ENCODE measurements around the gene TRMT13.

TRMT13 gene, protein sequence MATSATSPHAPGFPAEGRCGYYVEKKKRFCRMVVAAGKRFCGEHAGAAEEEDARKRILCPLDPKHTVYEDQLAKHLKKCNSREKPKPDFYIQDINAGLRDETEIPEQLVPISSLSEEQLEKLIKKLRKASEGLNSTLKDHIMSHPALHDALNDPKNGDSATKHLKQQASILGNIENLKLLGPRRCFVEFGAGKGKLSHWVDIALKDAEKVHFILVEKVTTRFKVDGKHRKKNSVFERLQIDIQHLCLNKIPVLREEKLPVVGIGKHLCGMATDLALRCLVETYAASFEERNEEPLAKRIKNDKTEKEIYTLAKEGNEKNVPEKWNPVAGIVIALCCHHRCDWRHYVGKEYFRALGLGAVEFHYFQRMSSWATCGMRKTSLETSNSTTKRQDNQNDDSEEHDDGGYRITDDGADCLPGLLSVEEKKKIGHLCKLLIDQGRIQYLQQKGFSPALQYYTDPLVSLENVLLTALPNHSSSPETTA

DNA sequence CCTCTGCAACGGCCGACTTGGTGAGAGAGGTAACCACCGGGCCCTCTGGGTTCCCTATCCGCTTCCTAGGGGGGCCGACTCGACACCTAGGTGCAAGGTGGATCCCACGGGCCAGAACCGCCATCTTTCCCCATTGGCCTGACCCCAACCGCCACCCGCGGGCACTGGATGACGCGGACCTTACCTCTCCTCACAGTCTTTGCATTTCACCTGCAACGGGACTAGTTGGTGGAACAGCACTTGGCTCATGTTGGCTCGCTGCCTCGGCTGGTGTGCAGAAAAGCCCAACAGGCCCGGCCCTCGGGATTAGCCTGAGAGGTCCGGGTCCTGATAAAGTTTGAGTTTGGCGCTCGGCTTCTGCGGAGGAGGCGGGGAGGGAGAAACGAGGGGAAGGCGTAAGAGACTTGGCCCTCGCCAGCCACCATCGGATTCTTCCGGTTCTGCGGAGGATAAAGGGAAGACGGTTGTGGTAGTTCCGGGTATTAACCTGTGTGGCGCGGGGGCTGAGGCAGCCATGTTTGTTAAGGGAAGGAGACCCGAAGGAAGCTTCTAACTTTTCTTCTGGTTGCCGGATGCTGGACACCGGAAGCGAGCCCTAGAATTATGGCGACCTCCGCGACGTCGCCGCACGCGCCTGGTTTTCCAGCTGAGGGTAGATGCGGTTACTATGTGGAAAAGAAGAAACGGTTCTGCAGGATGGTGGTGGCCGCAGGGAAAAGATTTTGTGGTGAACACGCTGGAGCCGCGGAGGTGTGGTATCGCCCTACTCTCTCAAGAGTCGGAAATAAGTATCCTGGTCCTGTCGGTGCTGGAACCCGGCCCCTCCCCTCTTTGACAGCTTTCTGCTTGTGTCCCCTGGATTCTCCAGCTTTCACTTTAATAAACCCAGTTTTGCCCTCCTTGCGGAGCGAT, at the start of gene TRMT13, which contains the start of gene SASS6:
Gene TRMT13, plus strand, starts transcription at position 598 of the 912 bp plus-strand sequence. Its CDS starts 6 bp downstream, at position 604.
Gene SASS6, minus strand, starts transcription at position 365 of the 912 bp plus-strand sequence. Its CDS starts 116 bp downstream, at position 249.
- DNase-seq, result peak; percentile 93

DNA sequence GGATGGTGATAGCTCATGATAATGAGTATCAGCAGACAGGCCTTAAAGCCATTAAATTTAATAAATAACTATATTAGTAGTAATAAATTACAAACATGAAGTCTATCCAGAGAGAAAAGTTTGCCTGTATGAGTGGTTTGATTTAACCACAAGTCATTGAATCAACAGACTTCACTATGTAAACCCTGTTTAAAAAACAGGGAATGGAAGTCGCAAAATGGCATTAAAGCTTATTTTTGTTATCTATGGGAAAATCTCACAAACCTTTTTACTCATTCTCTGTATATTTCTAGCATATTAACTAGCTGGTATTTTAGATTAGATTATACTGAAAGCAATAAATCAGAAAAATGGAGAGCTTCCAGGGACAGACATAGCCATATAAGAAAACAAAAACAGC, 45.6 kb upstream of the TRMT13 start:
- DNase-seq, result no peak

DNA sequence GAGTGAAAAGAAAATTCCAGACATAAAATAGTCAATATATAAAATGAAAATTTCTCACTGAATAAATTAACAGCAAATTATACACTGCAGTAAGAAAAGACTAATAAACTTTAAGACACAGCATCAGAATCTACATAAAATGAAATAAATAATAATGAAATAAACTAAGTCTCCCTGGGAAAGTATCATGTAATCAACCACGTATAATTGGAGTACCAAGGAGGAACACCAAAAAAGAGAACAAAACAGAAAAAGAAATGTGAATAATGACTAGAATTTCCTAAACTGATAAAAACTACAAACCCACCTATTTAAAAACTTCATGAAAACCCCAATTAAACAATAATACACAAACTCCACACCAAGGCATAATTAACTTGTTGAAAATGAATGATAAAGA, 43.9 kb upstream of the TRMT13 start:
- DNase-seq, result no peak

DNA sequence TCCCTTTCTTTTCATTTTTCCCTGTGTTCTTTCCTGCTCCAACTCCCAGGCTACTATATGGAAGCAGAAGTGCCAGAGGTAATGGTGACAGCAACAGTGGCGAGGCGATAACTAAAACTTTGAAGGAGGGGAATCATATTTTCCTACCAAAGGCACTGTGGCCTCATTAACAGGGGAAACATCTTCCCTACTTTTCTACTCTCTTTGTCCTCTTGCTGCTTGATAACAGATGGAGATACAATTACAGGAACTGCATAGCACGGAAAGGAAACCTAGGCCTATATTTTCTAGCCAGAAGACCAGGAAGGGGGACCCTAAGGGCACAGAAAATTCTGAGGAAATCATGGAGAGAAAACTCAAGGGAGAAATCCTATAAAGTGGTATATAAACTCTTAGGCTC, 42.5 kb upstream of the TRMT13 start:
- DNase-seq, result no peak

DNA sequence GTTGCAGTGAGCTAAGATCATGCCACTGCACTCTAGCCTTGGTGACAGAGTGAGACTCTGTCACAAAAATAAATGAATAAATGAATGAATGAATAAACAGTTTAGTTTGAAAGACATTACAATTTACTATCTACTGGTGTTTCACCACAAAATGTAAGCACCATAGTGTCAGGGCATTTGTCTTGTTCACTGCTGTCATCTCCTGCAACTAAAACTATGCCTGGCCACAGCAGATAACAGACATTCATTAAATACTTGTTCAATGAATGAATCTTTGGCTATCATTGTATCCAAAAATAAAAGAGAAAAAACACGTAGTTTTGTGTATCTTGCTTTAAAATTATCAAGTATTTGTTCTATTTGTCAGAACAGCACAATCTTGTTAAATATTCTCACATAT, 32.8 kb upstream of the TRMT13 start:
- no peak for DNase-seq

DNA sequence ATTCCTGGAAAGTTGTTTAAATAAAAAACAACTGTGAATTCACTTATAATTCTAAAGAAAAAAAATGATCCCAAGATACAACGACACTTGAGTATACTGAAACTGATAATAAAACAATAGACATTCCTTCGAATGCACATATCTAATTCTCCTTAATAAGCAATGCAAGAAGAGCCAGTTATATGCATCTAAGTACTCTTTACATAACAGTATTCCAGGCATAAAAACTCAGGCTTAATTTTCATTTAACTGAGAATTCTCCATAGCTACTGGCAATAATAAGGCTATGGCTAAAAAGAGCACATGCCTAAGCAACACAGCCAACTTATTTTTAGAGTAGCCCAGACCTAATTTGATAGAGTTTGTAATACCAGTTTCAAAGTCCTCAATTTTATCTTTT, 31.4 kb upstream of the TRMT13 start:
- no peak for DNase-seq

DNA sequence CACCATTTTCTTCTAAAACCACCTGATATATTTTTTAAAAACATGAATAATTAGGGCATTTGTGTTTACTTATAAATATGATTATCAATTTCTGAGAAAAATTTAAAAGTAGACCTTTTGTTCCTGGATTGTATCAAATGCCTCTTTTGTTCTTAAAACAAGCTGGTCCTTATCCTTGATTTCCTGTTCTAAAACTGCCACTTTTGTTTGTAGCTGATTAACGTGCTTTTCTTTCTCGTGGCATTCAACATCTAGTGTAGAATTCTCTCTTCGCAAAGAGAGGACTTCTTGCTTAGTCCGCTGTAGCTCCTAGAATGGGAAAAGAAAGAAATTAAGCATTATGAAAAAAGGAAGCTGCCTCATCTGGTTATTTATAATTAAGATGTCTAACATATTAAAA, 25.3 kb upstream of the TRMT13 start:
- DNase-seq, result no peak

DNA sequence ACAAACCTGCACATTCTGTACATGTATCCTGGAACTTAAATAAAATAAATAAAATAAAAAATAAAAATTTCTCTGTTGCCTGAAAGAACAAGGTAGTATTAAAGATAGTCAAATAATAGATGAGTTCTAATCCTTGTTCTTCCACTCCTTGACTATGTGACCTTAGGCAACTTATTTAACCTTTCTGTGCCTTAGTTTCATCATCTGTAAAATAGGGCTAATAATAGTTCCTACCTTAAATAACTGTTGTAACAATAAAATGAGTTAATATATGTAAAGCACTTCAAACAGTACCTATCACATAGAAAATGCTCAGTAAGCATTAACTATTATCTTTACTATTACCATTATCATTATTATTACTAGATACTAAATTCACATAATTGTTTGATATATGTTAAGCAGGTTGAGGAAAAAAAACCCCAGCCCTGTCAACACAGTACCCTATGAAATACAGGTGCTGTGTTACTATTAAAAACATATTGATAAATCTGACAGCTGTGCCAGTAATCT, 23.4 kb upstream of the TRMT13 start:
- no peak for DNase-seq

DNA sequence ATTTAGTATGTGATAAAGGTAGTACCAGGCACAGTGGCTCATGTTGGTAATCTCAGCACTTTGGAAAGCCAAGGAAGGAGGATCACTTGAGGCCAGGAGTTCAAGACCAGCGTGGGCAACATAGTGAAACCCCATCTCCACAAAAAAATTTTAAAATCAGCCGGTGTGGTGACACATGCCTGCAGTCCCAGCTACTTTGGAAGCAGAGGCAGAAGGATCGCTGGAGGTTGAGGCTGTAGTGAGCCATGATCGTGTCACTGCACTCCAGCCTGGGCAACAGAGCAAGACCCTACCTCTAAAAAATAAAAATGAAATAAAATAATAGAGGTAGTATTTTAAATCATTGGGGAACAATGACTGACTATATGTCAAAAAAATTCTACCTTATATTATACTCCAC, 17.4 kb upstream of the TRMT13 start:
- no peak for DNase-seq

DNA sequence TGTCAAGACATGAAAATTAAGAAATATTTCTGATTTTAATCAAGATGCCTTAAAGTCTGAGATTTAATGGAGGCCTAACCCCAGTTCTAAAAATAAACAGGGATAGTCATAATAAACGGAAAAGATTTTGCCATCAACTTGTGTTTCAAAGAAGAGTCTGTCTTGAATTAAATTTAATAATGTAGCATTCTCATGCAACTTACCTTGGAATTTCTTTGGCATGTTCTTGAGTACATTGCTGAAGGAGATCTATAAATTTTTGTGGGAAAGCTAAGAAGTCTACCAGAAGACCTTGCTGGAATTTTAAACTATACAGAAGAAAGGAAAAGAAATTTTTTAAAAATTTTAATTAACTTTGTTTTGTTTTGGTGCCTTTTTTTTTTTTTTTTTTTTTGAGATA, 10.8 kb upstream of the TRMT13 start:
- DNase-seq, result no peak

DNA sequence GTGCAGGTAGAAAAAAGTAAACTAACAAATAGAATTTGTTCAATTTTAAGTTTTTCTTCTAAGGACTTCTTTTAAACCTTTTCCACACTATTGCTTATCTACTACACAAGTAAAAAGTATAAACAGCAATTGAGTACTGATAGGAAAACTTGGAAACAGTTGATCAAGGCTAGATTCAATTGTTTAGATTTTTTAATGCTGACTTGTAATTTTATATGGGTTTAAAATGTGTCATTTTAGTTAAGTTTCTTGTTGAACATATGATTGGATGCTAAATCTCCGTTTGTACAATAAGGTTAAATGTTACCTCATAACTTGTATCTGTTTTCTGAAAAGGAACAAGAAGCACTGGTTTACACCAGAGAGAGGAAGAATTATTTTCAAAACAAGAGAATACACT, 5.7 kb upstream of the TRMT13 start:
- no peak for DNase-seq

DNA sequence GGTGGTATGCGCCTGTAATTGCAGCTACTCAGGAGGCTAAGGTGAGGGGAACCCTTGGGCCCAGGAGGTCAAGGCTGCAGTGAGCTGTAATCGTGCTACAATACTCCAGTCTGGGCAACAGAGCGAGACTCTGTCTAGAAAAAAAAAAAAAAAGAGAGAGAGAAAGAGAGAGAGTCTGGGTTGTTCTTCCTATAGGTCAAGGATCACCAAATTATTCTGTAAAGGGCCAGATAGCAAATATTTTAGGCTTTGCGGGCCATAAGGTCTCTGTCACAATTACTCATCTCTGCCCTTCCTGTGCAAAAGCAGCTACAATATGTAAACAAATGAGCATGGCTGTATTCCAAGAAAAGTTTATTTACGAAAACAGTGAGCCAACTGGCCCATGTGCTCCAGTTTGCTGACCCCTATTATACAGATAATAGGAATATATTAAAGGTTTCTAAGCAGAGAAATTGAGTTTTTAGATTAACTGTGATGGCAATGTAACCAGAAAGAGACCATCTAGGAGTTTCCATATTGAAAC, 2.3 kb upstream of the TRMT13 start:
- DNase-seq, result no peak

DNA sequence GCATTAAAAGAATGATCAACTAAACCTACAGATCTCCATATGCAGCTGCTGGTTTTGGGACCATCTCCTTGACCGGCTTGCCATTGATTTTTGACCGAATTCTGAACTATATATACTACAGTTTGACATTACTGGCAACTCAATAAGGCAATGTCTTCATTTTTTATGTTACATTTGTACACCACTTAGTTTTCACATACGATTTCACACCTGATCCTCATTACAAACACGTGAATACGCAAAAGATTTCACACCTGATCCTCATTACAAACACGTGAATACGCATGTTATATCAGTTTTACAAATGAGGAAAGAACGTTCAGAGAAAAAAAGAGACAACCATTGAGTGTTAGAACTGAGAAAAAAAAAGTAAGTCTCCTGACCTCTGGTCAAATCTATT, 1.3 kb upstream of the TRMT13 start:
- no peak for DNase-seq

DNA sequence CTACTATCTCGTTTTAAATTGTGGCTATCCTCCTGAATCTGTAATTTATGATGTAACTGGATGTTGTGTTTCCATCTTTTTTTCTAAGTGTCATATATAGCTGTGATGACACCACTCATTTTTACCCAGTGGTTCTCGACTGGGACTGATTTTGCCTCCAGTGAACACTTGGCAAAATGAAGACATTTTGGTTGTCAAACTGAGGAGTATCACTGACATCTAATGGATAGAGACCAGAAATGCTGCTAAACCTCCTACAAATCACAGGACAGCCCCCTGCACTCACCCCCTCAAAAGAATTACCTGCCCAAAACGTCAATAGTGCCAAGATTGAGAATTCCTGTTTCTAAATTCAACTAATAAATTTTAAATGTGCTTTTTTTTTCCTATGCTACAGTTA, 1.9 kb downstream of the TRMT13 start:
- no peak for DNase-seq

DNA sequence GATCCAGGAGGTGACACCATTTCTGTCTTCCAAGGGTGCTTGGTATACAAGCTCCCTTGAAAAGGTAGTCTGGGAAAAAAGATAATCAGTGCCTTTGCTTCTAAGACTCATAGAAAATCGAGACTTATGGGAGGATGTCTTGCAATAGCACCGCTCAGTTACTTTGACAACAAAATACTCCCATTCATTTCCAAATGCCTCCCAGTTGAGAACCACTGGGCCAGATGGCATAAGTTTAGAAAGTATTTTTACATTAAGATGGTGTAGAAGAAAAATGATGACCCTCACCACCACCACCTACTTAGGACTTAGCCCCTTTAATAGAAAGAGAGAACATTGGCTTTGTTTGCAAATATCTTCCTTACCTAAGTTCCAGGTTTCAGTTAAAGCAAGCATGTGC, 4.6 kb downstream of the TRMT13 start:
- no peak for DNase-seq

DNA sequence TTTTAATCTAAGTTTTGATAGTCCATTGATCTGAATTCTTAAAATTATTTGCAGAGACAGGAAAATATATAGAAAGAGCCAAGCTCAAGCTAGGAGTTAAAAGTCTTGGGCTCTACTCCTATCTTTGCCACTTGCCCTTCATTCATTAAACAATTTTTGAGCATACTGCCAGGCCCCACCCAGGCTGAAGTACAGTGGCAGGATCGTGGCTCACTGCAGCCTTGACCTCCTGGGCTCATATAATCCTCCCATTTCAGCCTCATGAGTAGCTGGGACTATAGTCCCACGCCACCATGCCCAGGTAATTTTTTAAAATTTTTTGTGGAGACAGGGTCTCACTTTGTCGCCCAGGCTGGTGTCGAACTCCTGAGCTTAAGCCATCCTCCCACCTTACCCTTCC, 8.2 kb downstream of the TRMT13 start:
- no peak for DNase-seq

DNA sequence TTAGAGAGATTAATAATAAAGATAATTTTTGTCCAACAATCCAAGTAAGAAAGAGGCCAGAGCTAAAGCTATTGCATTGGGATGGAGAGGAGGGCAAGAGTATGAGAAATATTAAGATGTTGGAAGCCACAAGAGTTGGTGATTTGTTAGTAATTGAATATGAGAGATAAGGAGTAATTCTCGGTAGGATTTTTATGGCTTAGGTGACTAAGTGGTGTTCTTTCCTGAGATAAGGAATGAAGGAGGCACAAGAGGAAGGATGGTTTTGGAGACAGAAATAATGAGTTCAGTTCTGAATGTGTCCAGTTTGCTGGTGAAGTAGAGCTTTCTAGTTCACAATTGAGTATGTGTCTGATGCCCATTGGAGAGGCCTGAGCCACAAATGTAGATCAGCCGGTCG, 9.4 kb downstream of the TRMT13 start:
- DNase-seq, result no peak

DNA sequence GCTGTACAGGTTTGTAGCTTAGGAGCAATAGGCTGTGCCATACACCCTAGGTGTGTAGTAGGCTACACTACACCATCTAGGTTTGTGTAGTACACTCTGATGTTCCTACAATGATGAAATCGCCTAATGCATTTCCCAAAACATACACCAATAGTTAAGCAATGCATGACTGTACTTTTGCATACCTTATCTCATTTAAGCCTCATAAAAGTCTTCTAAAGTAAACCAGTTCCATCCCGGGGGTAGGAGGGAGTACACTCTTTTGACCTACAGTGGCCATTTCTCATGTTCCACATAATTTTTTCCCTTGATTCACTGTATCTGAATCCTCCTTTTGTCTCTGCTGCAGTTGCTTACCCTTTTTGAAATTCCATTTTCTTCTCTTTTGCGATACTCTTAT, 12.2 kb downstream of the TRMT13 start:
- DNase-seq, result no peak

DNA sequence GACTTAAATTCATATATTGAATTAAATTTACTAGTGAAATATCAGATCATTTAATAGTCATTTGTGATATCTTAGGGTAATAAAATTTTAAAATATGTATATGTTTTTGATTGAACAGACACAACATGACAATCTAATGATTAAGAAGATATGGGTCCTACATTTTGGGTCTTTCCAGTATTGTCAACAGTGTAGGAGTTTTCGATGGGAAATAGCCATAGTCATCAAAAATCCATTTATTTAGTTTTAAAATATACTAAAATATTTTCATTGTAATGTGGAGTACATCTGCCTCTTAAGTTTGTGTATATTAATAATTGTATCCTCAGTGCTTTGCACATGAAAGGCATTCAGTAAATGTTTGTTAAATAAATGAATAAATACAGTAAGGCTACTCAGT, 14.0 kb downstream of the TRMT13 start:
- no peak for DNase-seq

DNA sequence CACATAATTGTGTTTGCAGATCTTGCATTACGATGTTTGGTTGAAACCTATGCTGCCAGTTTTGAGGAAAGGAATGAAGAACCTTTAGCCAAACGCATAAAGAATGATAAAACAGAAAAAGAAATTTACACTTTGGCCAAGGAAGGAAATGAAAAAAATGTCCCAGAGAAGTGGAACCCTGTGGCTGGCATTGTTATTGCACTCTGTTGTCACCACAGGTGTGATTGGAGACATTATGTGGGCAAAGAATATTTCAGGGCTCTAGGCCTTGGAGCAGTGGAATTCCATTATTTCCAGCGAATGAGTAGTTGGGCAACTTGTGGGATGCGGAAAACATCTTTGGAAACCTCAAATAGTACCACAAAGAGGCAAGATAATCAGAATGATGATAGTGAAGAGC, 14.9 kb downstream of the TRMT13 start:
- no peak for DNase-seq

DNA sequence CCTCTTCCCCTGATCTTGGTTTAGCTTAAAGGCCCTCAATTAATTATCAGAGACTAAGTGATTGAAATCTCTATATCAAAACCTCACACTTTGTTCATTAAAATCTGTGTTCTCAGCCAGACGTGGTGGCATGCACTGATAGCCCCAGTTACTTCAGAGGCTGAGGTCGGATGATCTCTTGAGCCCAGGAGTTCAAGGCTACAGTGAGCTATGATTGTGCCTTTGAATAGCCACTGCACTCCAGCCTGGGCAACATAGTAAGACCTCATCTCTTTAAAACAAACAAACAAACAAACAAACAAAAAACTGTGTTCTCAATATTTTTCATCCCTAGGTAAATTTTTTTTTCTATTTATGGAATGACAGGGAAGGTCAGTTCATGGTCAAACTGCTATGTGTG, 18.7 kb downstream of the TRMT13 start:
- DNase-seq, result no peak

DNA sequence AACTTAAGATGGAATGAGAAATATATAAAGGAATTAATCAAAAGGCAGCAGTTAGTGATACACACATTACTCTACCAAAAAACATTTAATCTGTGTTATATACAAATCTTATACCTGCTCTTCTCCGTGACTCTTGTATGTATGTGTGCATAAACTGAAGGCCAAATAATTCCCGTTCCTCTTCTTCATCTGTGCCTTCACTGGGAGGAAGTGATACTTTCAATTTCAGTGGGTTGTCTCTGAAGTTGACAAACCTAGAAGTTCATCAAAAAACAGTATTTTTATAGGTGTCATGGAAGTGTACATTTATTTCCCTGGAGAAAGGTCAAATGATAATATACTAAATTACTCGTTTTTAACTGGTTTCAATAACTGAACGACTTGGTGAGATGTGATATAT, 19.3 kb downstream of the TRMT13 start:
- no peak for DNase-seq

DNA sequence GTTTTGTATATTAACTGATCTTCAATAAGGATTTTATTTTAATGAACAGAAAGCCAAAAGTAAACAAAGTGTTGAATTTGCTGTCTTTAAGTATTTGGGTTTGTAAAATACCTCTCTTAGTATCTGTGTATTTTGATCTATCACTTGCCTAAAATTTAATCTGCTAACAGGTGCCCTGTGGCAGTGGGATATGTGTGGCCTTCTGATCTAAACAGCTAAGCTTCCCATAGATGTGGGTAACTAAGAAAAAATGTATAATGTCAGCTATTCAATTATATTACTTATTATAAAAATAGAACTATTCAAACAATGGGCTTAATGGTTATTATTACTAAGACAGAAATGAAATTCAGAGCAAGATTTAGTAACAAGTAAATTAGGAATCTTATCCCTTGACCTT, 29.9 kb downstream of the TRMT13 start:
- DNase-seq, result no peak
